Activated naive CD4-positive, alpha-beta T cell treated with anti-CD3 and anti-CD28 coated beads, Interleukin-2, amount 50 U/mL, for 16 hours (primary cell): ENCODE measurements around the gene ACVR2B.

Experiments
- DNase-seq: peaks from one replicate; pipeline ENCODE4 v3.0.0-alpha.2; 2020

ACVR2B gene

DNA sequence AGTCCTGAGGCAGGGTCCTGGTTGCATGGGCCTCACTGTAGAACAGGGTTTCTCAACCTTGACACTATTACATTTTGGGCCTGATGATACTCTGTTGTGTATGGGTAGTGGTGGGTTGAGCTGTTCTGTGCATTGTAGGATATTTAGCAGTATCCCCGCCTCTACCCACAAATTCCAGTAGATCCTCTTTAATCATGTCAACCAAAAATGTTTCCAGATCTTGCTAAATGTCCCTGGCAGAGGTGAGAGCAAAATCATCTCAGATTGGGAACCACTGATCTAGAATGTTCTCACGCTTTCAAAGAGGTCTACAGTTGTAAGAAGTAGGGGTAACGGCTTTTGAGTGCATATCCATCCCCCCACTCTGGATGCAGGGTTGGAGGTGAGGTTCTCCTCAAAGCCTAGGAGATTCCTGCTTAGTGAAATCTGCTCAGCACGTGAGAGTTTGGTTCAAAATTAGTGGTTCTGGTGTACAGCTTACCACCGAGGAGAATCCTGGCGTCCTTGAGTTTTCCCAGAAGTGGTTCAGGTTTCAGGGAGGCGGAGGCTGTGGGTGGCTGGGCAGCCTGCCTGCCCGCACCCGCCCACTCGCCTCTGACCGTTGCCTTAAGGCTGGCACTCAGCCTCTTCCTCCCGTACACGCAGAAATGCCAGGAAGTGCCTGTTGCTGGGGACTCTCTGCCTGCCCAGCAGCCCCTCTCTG is 5.3 kb downstream of the ACVR2B start:
- no peak for DNase-seq

DNA sequence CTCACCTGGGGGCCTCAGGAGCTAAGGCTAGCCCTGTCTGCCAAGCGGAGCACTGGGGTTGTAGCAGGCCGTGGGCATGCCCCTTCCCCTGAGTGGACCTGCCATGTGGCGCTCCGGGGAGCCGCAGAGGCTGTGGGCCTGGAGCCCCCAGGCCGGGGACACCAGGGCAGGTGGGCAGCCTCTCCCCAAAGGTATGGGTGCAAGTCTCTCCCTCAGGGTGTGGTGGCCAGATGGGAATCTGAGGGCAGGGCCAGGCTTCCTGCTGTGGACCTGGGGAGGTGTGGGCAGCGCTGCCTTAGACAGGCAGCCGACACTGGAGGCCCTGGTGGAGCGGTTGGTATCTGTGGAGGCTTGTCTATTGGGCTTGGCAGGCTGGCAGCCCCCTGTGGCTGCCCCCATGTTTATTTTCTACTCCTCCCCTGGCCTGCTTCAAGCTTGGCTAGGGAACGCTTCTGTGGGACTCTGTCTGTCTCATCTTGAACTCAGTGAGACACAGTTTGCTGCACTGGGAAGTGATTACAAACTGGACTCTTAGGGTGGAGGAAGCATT is 5.9 kb downstream of the ACVR2B start:
- DNase-seq: no peak

DNA sequence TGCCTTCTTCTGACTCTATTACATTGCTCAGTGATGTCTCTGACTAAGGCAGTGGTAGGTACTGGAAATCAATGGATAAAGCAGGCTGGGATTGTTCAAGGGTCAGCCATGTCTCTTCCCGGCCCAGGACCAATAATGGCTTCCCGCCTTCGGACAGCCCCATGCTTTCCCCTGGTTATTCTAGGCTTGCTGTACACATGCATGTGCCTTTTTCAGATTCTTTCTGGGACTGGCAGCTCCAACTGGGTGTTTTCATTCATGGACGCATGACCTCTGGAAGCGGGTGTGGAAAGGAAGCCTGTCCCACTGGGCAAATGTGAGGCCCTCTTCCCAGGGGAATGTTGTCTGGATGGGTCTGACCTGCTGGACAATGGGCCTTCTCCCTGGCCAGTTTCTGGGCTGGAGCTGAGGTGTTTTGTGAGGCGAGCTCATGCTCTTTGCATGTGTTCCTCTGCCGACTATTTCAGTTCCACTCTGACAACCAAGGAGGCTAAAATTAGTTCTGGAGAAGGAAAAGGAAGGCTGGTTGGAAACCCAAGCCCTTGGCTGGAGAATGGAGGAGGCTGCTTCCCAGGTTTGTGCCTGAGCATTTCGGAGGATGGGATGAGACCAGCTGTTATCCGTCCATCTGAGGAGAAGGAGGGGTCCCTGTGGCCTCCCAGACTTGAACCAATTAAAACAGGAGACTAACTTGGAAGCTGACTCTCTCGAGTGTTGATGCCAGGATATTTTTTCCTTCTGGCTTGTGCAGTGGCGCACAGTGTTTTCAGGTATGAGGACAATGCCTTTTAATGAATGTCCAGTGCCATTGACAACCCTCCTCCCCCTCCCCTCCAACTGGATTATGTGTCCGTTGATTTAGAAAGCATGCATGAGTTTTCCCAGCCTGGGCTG is 6.9 kb downstream of the ACVR2B start:
- DNase-seq: no peak

DNA sequence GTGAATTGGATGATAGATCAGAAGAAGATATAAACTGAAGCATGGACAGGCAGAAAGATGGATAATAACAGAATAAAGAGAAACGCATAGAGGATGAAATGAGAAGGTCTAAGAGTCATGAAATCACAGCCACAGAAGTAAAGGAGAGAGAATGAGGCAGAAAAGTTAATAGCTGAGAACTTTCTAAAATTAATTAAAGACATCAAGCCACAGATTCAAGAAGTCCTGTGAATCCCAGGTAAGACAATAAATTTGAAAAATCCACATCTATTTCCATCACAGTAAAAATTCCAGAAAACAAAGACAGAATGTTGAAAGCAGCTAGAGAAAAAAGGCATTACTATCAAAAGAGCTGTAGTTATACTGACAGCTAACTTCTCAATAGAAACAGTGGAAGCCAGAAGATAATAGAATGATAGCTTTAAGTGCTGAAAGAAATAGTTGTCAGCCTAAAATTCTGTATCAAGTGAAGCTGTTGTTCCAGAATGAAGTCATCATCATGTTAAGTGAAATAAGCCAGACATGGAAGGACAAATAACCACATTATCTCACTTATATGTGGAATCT is 12.0 kb downstream of the ACVR2B start:
- DNase-seq: no peak

DNA sequence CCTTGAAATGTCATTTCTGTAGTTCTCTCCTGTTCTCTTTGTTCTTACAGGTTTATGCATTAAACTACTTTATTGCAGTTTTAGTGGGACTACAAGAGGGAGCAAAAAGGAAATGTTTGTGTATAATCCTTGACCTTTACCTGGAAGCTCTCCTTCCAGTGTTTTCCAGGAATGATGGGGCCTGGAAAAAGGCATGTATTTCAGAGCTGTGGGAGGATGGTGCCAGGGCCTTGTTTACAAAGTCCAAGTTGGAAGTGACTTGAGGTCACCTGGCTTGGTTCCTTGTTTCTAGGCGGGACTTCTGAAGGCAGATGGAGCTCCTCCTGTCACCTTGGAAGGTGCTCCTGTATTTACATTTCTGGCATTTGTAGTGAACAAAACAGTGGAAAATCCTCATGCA is 15.1 kb downstream of the ACVR2B start:
- no peak for DNase-seq

DNA sequence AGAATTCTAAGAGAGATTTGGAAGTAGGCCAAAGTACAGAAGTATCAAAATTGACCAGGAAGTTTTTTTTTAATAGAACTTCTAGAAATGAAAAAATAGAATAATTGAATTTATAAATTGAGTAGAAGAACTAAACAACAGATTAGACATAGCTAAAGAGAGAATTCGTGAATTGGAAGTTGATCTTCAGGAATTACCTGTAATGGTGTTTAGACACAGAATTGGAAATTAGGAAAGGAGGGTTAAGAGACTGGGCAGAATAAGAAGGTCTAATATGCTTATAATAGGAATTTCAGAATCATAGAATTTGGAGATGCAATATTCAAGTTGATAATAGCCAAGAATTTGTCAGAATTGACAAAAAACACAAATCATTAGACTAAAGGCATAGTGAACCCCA is 16.2 kb downstream of the ACVR2B start:
- no peak for DNase-seq

DNA sequence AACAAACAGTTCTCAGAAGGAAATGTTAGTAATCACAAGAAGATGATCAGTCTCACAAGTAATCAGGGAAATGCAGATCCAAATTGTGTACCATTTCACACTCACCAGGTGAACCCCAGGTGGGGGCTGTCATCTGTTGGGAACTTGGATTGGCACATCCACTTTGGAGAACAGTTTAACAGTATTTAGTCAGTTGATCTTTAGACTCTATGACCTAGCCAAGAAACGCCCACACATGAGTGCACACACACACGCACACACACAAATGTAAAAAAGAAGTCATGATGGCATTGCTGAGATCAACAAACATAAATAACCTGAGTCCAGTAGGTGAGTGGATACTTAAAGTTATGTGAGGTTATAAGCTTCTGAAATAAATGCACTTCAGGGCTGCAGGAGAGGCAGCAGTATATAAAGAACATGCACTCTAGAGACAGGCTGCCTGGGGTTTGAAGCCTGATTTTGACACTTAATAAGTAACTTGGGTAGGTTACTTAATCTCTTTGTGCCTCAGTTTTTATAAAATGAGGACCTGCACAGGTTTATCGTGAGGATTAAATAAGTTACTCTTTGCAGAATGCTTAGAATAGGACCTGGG is 17.7 kb downstream of the ACVR2B start:
- DNase-seq: no peak

DNA sequence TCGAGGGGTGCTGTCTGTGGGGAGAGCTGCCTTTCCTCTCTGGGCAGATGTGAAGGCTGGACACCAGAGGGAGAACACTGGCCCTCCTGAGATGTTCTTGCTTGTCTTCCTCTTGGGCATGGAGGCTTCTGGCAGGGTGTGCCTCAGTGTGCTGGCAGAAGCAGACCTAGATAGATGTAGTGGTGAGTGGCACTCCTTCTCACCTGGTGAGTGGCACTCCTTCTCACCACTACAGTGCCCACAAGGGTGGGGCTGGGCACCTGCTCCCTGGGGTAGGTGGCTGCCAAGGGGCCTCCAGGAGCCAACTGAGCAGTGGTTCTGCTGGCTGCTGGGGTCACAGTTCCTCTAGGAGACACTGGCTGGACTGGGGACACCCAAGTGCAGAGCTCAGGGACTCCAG is 18.7 kb downstream of the ACVR2B start:
- no peak for DNase-seq

DNA sequence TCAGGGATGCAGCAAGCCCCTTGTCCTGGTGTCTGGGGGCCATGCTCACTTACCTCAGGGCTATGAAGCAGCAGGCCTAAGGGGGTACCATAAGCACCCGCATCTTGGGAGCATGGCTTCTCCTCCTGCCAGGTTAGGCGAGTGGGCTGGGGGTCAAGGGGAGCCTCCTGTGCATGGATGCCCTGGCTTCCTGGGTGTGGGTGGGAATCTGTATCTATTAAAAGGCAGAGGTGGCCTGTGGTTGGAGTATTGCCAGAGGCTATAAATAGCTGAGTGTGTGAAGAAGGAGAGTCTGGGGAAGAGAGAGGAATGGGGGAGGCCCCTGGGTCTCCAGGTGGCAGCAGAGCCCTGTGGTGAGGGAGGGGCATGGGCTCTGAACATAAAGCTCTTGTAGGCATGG is 19.5 kb downstream of the ACVR2B start:
- DNase-seq: no peak

DNA sequence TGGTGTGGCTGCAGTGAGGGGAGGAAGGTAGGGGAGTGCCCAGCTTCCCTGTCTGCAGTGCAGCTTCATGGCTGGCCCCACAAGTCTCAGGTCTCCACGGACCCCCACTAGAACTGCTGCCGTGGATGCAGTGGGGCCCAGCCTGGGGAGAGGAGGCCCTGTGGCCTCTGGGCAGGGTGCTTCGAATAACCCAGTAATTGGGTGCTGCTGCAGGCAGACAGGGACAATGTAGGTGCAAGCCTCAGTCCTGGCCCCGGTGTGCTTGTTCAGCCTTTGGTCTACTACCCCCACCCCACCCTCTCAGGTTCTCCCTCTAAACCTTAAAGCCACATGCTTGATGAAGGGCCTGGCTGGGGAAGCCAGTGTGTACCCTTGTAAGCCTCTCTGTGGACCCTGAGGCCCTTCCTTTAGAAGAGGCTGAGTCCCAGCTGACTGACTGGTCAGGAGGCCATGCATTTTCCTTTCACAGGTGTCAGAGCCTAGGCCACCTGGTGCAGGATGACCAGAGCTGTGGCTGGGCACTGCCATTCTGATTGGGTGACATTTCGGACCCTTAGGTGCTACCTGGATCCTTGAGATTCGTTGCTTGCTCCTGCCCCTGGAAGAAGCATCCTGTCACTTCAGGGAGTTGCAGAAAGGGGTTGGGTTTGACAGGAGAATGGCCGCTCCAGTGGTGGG is 21.4 kb downstream of the ACVR2B start:
- no peak for DNase-seq

DNA sequence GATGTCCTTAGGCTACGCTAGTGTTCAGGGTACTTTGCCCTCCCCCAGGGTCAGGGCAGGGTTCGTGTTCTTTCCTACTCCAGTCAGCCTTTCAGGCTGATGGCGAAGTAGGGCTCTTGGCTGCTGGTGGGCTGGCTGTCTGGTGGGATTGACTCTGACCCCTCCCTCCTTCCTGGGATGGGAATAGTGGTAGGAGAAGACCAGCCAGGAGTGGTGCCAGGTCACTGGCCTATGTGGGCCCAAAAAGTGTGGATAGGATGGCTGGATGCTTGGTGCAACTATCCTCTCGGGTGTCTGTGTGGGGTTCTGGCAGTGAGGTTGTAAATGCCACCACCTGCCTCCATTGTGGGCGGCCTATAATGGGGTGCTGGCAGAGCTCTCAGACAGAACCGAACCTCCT is 22.0 kb downstream of the ACVR2B start:
- no peak for DNase-seq

DNA sequence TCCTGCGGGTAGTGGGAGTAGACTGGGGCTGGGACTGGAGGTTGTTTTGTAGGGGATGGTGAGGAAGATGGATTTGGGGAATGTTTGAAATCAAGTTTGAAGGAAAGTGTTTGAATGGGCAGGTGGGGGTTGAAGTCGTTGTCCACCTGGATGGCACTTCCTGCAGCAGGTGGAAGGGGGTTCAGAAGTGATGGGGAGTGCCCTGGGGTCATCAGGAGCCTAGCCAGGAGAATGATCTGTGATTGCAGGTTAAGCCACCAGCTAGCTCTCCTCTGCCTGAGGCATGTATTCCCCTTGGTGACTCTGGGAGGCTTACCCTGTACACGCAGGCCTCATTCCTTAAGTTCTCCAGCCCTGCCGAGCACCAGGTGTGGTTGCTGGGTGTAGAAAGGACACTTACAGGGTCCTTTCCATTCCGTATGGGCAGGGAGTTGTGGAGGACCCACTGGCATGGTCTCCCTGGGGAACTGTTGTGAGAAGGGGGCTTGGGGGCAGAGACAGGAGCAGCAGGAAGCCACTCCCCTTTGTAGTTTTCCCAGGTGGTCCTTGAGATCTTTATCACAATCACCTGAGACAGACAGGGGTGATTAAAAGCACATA is 22.6 kb downstream of the ACVR2B start:
- no peak for DNase-seq

DNA sequence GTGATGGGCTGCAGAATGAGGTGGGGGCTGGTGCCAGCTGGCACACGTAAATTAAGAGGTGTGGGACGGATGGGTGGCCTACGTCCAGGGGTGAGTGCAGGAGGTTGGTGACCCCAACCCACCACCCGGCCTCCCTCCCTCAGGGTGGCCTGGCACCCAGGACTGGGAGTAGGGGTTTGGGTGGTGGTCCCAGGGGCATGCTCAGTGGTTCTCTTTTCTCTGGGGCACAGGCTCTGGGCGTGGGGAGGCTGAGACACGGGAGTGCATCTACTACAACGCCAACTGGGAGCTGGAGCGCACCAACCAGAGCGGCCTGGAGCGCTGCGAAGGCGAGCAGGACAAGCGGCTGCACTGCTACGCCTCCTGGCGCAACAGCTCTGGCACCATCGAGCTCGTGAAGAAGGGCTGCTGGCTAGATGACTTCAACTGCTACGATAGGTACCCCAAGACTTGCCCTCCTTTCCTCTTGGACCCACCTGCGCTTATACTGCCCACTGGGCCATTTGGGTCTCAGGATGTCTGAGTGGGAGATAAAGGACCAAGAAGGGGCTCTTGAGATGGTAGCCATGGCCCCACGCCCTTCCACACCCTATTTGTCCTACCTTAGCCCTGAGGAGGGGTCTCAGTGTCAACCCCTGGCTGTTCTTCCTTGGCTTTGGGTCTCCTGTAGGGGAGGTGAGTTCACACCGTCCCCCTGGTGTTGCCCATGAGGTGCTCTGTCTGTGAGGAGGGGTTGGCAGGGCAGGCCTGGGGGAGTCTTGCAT is 23.5 kb downstream of the ACVR2B start:
- DNase-seq: no peak

DNA sequence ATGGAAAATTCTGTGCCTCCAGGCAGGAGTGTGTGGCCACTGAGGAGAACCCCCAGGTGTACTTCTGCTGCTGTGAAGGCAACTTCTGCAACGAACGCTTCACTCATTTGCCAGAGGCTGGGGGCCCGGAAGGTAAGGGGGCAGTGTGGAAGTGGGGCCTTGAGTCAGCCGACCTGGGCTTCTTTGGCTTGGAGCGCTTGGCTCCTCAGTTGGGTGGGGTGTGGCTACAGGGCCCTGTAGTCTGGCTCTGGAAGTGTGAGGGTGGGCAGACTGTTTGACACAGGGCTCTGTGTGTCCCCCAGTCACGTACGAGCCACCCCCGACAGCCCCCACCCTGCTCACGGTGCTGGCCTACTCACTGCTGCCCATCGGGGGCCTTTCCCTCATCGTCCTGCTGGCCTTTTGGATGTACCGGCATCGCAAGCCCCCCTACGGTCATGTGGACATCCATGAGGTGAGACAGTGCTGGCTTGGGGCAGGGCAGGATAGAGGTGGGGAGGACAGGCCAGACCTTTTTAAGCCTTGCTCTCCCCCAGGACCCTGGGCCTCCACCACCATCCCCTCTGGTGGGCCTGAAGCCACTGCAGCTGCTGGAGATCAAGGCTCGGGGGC is 24.3 kb downstream of the ACVR2B start:
- no peak for DNase-seq

DNA sequence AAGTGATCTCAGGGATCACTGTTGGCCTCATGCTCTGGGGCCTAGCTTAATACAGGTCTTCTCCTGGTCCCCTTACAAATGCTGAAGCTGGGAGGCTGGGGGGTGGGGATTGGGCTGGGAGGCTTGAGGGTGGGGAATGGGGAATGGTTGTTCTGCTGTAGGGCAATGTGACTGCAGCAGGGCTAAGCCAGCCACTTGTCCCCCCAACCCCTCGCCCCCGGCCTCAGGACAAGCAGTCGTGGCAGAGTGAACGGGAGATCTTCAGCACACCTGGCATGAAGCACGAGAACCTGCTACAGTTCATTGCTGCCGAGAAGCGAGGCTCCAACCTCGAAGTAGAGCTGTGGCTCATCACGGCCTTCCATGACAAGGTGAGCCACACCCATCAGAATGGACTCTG is 25.2 kb downstream of the ACVR2B start:
- DNase-seq: no peak

DNA sequence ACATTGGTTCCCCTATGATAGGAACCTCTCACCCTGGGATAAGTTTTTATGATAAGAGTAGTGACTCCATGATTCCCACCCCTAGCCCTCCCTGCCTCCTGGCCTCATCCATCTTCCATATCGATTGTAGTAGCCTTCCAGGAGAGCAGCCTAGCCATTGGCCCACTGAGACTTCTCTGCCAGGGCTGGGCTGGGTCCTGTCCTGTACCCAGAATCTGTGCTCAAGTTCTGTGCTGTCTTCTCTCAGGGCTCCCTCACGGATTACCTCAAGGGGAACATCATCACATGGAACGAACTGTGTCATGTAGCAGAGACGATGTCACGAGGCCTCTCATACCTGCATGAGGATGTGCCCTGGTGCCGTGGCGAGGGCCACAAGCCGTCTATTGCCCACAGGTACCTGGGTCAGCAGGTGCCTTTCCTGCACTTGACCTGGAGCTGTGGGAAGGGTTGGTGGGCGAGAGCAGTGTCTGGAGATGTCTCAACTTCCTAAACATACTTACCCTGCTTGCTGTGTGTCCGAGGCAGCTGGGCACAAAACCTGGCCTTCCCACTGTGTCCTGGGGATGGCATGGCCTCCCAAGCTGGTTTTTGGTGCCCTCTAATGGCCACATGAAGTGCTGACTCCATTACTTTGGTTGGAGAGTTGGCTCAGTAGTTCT is 25.9 kb downstream of the ACVR2B start:
- peak; percentile 35 for DNase-seq

DNA sequence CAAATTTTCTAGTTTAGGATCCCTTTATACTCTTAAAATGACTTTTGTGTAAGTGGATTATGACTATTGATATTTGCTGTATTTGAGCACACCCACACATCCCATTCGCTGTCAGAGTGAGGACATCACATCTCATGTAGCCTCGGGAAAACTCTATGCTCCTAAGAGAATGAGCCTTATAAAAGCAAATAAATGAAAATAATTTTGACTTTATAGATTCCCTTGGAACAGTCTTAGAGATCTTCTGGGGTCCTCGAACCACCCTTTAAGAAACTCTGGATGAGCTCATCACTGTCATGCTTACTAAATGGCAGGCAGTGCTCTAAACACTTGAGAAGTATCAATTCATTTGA is 26.4 kb downstream of the ACVR2B start:
- no peak for DNase-seq

DNA sequence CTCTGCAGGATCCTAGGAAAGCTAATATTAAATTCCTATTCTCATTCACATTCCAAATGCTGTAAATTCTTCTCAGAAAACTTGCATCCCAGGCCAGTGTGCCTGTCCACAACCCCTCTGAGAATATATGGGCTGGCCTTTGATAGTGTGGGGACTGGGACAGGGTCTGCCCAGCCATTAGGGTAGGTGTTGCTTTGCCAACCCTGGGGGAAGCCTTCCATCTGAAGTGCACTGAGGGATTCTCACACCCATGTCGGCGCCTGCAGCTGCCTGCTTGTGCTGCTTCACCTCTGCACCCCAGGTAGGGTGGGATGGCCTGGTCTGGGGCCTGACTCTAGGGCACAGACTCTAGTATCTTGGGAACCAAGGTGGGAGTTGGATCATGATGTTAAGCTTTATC is 27.2 kb downstream of the ACVR2B start:
- no peak for DNase-seq

DNA sequence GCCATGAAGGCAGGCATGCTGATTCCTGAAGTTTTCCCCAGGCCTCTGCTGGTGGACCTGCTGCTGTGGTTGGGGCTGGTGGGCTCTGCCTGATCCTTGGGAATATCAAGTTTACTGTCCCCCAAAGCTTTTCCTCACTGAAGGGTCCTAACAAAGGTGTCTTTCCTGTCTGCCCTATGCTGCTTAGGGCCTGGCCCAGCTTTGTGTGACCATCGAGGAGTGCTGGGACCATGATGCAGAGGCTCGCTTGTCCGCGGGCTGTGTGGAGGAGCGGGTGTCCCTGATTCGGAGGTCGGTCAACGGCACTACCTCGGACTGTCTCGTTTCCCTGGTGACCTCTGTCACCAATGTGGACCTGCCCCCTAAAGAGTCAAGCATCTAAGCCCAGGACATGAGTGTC is 29.3 kb downstream of the ACVR2B start:
- no peak for DNase-seq

DNA sequence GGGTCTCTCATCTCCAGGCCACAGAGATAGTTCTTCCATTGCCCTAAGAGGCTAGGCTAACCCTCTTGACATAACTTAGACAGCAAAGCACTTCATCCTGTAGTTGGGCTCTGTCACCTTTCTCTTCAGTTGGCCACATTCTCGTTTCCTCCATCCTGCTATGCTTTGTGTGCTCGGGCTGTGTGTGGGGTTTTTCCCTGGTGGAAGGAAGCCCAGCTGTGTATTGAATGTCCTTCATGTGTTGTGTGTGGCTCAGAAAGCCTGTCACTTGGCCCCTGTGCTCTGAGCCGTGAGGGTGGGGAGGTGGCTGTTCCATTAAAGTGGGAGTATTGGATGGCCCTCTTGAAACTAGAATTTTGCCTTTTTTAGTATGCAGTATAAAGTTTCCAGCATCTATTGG is 33.6 kb downstream of the ACVR2B start:
- no peak for DNase-seq

DNA sequence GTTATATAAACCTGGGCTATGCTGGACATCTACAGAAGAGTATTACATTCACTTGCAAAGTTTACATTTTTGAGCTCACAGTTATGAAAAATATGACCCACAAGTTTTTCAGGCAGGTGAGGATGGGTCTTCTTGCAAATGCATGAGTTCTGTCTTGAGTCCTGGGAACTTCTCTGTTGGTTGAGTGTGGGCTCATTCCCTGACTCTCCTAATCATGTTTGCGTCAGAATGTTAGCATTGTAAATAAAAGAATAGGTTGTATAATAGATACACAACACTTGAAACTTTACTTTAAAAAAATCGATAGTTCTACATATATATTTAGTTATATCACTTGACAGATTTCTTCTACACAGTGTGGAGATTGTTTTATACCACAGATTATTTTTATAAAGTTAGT is 35.3 kb downstream of the ACVR2B start:
- DNase-seq: no peak
